Spleen (tissue), 11 donors: Measurements from ENCODE around the gene BAIAP2L2. TPM values are rescaled to one million over a fixed set of nuclear protein-coding genes. Genes with fewer than 3 reads are reported as not detected.

ENCODE experiments used
- DNase-seq: peaks from one replicate; pipeline ENCODE4 v3.0.0-alpha.2; 2020
- H3K27ac ChIP-seq, 8 donors: fragments of 200-600 bp; sonication (generic) in 7 of 8; 1 replicate in 4 of 8; 2 replicates in 4 of 8; pipeline versions ENCODE4 v1.5.0 to v1.8.0; 2016 to 2021; ENCODE audit warnings: inconsistent platforms in 4 of 8, mild to moderate bottlenecking in 4 of 8, moderate library complexity in 1 of 8
- H3K27me3 ChIP-seq, 7 donors: fragments of 200-600 bp; sonication (generic) in 6 of 7; replicated peaks in 1 of 7; 1 replicate in 4 of 7; 2 replicates in 3 of 7; pipeline versions ENCODE4 v1.5.0 to v1.8.0; 2016 to 2021; ENCODE audit warnings: inconsistent platforms in 3 of 7, mild to moderate bottlenecking in 1 of 7
- H3K36me3 ChIP-seq, 6 donors: fragments of 200-600 bp; sonication (generic) in 5 of 6; 1 replicate in 4 of 6; 2 replicates in 2 of 6; pipeline versions ENCODE4 v1.5.0 to v1.8.0; 2016 to 2021; ENCODE audit warnings: inconsistent platforms in 2 of 6
- H3K4me1 ChIP-seq, 6 donors: fragments of 200-600 bp; sonication (generic) in 5 of 6; 1 replicate in 3 of 6; 2 replicates in 3 of 6; pipeline versions ENCODE4 v1.5.0 to v1.8.0; 2016 to 2021; ENCODE audit warnings: inconsistent platforms in 3 of 6
- H3K4me3 ChIP-seq, 8 donors: fragments of 200-600 bp; sonication (generic) in 7 of 8; 1 replicate in 4 of 8; 2 replicates in 4 of 8; pipeline versions ENCODE4 v1.5.0 to v1.8.0; 2016 to 2021; ENCODE audit warnings: inconsistent platforms in 4 of 8, mild to moderate bottlenecking in 4 of 8, moderate library complexity in 2 of 8
- H3K9me3 ChIP-seq, 8 donors: fragments of 200-600 bp; sonication (generic) in 7 of 8; 1 replicate in 4 of 8; 2 replicates in 4 of 8; pipeline versions ENCODE4 v1.5.0 to v1.8.0; 2016 to 2021; ENCODE audit warnings: inconsistent platforms in 4 of 8
- CTCF ChIP-seq, 11 experiments: fragments of 200-600 bp in 7 of 11; fragments of 450-650 bp in 4 of 11; sonication (generic) in 4 of 11; IDR thresholded peaks in 8 of 11; conservative IDR thresholded peaks in 3 of 11; 1 replicate in 7 of 11; 2 replicates in 4 of 11; pipeline versions ENCODE4 v1.4.0 to v1.8.0; 2016 to 2021; ENCODE audit warnings: antibody characterized with exemption in 11 of 11, inconsistent platforms in 4 of 11, mild to moderate bottlenecking in 1 of 11
- POLR2A ChIP-seq, 3 donors: fragments of 450-650 bp; IDR thresholded peaks; one replicate each; pipeline ENCODE4 v1.5.1; 2017; ENCODE audit warnings: antibody characterized with exemption in 3 of 3, mild to moderate bottlenecking in 1 of 3
- POLR2AphosphoS5 ChIP-seq, 3 donors: sonication (generic); formaldehyde crosslinking; IDR thresholded peaks; one replicate each; pipeline ENCODE4 v1.5.1; 2017; ENCODE audit warnings: antibody characterized with exemption in 3 of 3
- WGBS, 5 donors: extraction: QIAGEN DNeasy Blood & Tissue Kit in 3 of 5; methylation state at CpG; one replicate each; pipeline versions ENCODE4 v1.1.5 to v1.1.7; 2013 to 2018; 5-methylcytosine and 5-hydroxymethylcytosine counted together
- intact Hi-C: fragments of 100-400 bp; cut with DNase I; formaldehyde crosslinking; loops from one replicate; pipeline ENCODE4 v1.15.0; 2023; ENCODE audit warnings: low total_unique reads
- polyA plus RNA-seq, 3 donors: library from polyadenylated mRNA; stranded (reverse); fragments of 200-250 nt; gene quantifications; one replicate each; pipeline ENCODE4 v1.2.1, GENCODE V29; 2013
- total RNA-seq, 7 donors: library from RNA; depleted of rRNA in 3 of 7; stranded (reverse); fragments of >200 nt in 3 of 7; fragmentation: NEBNext Ultra II Directional in 4 of 7; extraction: Animal tissue kit (Norgen Biotek cat#: 25700) in 4 of 7; gene quantifications; one replicate each; pipeline versions ENCODE4 v1.1.0 to v1.2.1, GENCODE V29; 2016 to 2021
- donor health status: healthy with polysubstance abuse.
- donor health status: DM: no; HTN: no; CAD: no; lungs with moderate emphysema.
- donor health status: DM: no; HTN: no; CAD: no.
- donor health status: Bipolar disorder and iron deficiency.
- donor health status: healthy.
- donor health status: DM: no; HTN: no; CAD: no.
- donor health status: DM: yes; HTN: yes; CAD: no.

BAIAP2L2 gene
- total and polyA plus RNA-seq, 10 donors: 0.37 to 3.0 (median 0.91) TPM

GRCh38 chr22:38106814-38107578 lies 3.5 kb downstream of the BAIAP2L2 start:
- no peak for TF ChIP-seq POLR2AphosphoS5 (IDR thresholded peaks at IDR 0.05)
- TF ChIP-seq POLR2A (IDR thresholded peaks at IDR 0.05): no peak
- no peak for TF ChIP-seq CTCF (IDR thresholded peaks at IDR 0.05 in 8 of 11, conservative IDR thresholded peaks at IDR 0.05 in 3 of 11)
- no peaks in the 10 kb centered on the region for H3K9me3 ChIP-seq
- intact Hi-C loops: no loop called here
- peaks cover 0 to 6% (median under 1%) of the 10 kb centered on the region in 6 donors for H3K36me3 ChIP-seq
- H3K4me3 ChIP-seq: no peak overlapping the region
- no peaks in the 10 kb centered on the region for H3K27me3 ChIP-seq
- no peaks in the 10 kb centered on the region for H3K4me1 ChIP-seq
- H3K27ac ChIP-seq: no peak overlapping the region
- 78 to 88% (median 87%) methylated on average over 16 to 17 of the region's 17 CpGs for WGBS, 5 donors
- DNase-seq: no peak

- Histone ChIP-seq H3K27ac (no peak overlapping the region), H3K27me3 (no peaks in the 10 kb centered on the region), H3K4me3 (no peak overlapping the region), H3K9me3 (no peaks in the 10 kb centered on the region), H3K4me1 (no peaks in the 10 kb centered on the region), H3K36me3 (no peaks in the 10 kb centered on the region)
- intact Hi-C loops: no loop called here
- no peak for DNase-seq
- TF ChIP-seq POLR2A (IDR thresholded peaks at IDR 0.05) (no peak), CTCF (IDR thresholded peaks at IDR 0.05 in 8 of 11, conservative IDR thresholded peaks at IDR 0.05 in 3 of 11) (peak in 1 of 11 experiments; percentile 40)
- WGBS, 5 donors: 83 to 92% (median 88%) methylated on average over 6 of the region's 6 CpGs
Measured at GRCh38 chr22:38104084-38104483, 6.4 kb downstream of the BAIAP2L2 start.

- Histone ChIP-seq H3K4me3 (no peak overlapping the region), H3K27me3 (no peaks in the 10 kb centered on the region), H3K4me1 (peaks cover 0 to 2% (median 0%) of the 10 kb centered on the region in 6 donors), H3K36me3 (no peaks in the 10 kb centered on the region), H3K27ac (no peak overlapping the region), H3K9me3 (no peaks in the 10 kb centered on the region)
- 71 to 83% (median 79%) methylated on average over 8 of the region's 8 CpGs for WGBS, 5 donors
- intact Hi-C loops: no loop called here
- no peak for DNase-seq
- TF ChIP-seq CTCF (IDR thresholded peaks at IDR 0.05 in 8 of 11, conservative IDR thresholded peaks at IDR 0.05 in 3 of 11): no peak
- TF ChIP-seq POLR2AphosphoS5 (IDR thresholded peaks at IDR 0.05): no peak
- TF ChIP-seq POLR2A (IDR thresholded peaks at IDR 0.05): no peak
Measured at GRCh38 chr22:38103641-38104040, 6.8 kb downstream of the BAIAP2L2 start.

GRCh38 chr22:38098410-38099249 lies 11.9 kb downstream of the BAIAP2L2 start:
- Histone ChIP-seq H3K4me3 (no peak overlapping the region), H3K27me3 (no peaks in the 10 kb centered on the region), H3K27ac (peak overlapping the region in 2 of 8 donors; percentile 41 to 48), H3K9me3 (no peaks in the 10 kb centered on the region), H3K36me3 (peaks cover 0 to 3% (median 0%) of the 10 kb centered on the region in 6 donors), H3K4me1 (peaks cover 0 to 9% (median 0%) of the 10 kb centered on the region in 6 donors)
- DNase-seq: no peak
- intact Hi-C loops: no loop called here
- 60 to 79% (median 73%) methylated on average over 9 of the region's 9 CpGs for WGBS, 5 donors
- no peak for TF ChIP-seq POLR2A (IDR thresholded peaks at IDR 0.05)
- TF ChIP-seq CTCF (IDR thresholded peaks at IDR 0.05 in 8 of 11, conservative IDR thresholded peaks at IDR 0.05 in 3 of 11): no peak
- TF ChIP-seq POLR2AphosphoS5 (IDR thresholded peaks at IDR 0.05): no peak
